ENCODE data around the gene POLE3. TPM values are rescaled to one million over a fixed set of nuclear protein-coding genes. Genes with fewer than 3 reads are reported as not detected.
"Not testable (repeated sequence)": the region's sequence is repeated elsewhere in the genome, so short reads cannot be mapped to it uniquely, and the experiment has no call there.

POLE3 gene
- polyA plus RNA-seq, 1 donor: 71.1 TPM

DNA sequence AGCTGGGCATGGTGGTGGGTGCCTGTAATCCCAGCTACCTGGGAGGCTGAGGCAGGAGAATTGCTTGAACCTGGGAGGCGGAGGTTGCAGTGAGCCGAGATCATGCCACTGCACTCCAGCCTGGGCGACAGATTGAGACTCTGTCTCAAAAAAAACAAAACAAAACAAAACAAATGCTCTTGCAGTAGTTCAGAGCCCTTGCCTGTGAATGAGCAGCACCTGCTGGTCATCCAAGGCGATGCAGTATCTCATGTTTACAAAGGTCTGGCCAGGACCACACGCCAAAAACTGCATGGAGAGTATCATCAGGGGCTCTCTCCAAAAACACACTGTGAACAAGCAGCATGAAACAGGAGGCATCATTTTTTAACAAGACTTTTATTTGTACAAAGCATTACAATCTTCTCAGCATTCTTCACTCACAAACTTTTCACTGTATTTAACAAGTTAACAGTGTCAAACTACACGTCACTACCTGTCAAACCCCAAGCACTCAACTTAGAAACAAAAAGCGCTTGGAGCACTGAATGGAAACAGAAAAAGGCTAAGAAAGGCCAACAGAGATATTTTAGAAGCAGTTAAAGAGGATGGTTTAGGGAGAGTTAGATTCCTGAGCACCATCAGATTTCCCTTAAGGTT lies 3.5 kb downstream of the POLE3 start:
- DNase-seq: peak; percentile 58

DNA sequence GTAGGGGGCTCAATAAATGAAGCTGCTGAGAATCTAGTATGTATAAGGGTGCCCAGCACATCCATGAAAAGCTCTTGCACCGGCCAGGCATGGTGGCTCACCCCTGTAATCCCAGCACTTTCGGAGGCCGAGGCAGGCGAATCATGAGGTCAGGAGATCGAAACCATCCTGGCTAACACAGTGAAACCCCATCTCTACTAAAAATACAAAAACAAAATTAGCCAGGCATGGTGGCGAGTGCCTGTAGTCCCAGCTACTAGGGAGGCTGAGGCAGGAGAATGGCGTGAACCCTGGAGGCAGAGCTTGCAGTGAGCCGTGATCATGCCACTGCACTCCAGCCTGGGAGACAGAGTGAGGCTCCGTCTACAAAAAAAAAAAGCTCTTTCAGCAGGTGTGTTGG lies 4.1 kb downstream of the POLE3 start:
- DNase-seq: not testable (repeated sequence)

DNA sequence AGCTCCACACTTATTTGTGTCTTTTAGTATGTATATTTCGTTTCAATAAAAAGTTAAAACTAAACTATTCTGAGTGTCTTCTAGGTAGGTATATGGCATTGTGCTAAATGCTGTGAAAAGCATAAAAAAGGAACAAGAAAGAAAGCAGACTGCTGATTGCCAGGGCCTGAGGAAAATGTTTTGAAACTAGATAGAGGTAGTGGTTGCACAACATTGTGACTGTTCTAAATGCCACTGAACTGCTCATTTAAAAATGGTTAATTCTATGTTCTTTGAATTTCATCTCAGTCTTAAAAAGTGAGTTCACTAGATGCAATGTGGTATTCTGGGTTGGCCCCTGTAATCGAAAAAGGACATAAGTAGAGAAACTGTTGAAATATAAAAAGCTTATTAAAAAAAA lies 6.8 kb downstream of the POLE3 start:
- DNase-seq: no peak

DNA sequence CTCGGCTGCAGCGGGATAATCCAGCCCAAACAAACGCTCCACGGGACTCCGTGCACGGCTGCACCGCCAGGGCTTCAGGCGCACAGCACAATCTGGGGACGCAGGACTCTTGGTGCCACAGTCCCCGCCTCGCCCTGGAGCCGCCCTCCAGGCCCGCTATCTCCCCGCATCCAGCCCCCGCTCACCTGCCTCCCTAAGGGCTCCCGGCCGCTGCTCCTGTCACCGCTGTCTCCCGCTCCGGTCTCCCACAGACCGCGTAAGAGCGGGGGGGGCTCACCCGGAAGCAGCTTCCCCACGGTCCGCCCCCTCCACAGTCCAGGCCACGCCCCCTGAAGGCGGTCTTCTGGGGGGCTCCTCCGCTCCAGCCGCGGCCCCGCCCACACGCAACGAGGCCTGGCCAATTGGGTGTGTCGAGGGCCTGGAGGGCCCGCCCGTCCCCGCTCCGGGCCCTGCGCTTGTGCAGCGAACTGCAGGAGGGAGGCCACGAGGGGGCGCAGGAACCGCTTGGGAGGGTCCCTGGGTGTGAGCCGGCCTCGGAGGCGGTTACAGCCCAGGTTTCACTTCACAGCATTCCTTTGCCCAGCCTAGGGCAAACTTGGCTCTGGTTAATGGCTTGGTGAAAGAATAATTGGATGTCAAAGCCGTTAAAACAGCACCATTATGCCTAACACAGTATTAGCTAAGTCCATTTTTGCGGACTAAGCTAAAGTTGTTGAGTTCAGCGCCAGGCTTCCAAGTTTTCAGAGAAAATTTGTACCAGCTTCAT lies 9.3 kb downstream of the POLE3 start, which contains the start of gene ALAD:
TSS of gene ALAD (minus strand) at position 258 of the 766 bp plus-strand sequence. CDS start 7,725 bp downstream, outside the sequence.
- peak; percentile 99 for DNase-seq

DNA sequence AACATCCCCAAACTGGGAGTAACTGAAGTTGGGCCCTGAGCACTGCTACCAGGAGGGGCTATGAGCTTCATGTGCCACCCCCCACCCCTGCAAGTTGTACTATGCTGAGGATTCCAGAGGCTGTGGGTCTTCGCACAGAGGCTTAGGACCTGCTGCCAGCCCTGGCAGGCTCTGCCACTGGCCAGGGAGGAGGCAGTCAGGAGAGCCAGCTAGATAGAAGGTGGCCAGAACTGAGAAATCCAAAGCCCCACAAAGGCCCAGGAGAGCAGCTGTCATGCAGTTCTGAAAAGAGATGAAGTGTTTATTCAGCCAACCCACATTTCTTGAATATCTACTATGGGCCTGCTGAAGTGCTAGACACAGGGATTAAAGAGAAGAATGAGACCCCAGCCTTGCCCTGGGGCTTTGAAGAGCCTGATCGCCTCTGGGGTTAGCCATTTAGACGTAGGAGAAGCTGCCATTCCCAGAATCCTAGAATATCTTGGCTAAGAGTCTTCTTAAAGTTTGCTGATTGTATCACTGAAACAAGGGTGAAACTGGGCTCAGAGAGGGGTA lies 10.8 kb downstream of the POLE3 start:
- no peak for DNase-seq

DNA sequence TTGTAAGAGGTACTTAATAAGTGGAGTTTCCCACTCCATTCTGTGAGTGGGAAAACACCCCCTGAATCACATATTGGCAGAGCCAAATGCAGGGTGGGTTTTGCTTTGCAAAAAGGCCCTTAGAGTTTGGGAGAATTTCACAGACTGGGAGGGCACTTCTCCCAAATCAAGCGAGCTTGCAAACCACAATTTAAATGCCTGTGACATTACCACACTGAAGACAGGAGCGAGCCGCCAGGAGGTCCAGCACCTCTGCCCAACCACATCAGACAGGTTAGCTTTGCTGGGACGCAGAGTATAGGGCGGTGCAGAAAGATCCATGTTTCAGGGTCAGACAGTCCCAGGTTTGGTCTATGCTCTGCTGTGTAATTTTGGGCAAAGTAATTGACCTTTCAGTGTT lies 11.7 kb downstream of the POLE3 start:
- no peak for DNase-seq

DNA sequence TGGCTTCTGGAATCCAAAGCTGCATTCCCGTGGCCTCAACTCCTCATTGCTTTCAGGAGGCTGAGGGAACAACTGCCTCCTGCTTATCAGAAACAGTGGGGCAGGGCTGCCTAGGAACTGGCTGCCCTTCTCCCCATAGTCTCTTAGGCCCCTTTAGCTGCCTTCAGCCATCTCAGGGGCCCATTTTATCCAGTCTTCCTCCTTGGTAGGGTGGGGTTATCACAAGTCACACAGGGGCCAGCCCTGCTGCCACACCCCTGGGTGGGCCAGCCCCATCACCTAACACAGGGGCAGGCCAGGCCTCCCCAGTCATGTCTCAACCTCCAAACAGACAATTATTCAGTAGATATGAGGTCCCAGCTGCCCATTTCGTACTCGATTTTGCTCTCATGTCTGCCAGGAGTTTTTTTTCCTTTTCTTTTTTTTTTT lies 13.3 kb downstream of the POLE3 start:
- no peak for DNase-seq

DNA sequence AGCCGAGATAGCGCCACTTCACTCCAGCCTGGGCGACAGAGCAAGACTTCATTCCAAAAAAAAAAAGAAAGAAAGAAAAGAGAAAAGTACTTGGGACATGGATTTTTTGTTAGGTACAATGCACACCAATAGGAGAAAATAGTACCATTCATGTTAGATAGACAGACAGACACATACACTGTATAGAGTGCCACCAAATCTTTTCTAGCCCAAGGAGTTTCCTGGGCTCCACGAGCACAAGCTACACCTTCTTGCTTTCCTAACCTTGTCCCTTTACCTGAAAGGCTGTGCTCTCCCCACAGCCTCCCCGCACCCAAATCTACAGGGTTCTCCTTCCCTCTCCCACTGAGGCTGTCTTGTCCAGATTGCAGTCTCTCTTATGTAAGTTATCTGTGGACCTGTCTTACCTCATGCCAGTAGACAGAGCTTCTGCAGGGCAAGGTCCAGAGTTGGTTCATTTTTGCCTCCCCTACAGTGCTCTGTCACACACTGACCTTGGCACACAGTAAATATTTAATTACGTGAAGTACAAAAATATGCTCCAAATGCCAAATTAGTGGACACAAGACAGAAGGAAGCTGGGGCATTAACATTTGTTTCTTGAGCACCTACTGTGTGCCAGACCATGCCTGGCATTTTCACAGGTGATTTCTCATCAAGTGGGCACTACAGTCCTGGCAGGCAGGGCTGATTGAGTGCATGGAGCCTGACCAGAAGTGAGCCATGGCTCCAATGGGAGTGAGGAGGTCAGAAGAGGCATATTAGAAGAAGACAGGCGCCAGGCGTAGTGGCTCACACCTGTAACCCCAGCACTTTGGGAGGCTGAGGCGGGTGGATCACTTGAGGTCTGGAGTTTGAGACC lies 15.2 kb downstream of the POLE3 start:
- DNase-seq: no peak

DNA sequence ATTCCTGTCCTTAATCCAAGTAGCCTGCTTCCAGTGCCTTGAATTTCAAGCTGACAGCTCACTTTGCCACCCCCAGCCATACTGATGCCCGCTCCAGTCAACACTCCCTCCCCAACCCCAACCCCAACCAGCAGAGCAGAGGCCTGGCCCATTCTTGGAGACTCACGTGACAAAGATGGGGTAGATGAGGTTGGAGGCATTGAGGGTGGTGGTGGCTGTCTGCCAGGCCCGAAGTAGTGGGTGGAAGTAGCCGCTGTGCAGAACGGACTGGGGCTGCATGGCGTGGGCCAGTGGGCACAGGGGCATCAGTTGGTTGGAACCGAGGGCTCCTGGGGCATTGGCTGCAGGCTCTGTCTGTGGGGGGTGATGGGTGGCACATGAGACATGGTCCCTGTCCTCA lies 17.2 kb downstream of the POLE3 start:
- DNase-seq: no peak

DNA sequence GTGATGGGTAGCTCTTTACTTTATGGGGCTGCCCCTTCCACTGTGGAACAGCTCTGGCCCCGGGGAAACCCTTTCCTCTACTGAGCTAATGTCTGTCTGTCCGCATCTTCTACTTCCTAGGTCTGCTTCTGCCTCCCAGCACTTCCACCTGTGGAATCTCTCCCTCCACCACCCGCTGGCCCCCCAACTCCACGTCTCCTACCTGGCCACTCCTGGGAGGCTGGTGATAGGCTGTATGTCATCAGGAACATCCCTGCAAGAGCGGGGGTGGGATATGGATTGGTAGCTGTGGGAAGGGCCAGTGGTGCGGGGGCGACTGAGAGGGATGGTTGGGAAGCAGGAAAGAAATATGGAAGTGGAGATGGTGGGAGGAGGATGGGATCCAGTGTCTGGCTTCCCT lies 18.6 kb downstream of the POLE3 start:
- DNase-seq: no peak

DNA sequence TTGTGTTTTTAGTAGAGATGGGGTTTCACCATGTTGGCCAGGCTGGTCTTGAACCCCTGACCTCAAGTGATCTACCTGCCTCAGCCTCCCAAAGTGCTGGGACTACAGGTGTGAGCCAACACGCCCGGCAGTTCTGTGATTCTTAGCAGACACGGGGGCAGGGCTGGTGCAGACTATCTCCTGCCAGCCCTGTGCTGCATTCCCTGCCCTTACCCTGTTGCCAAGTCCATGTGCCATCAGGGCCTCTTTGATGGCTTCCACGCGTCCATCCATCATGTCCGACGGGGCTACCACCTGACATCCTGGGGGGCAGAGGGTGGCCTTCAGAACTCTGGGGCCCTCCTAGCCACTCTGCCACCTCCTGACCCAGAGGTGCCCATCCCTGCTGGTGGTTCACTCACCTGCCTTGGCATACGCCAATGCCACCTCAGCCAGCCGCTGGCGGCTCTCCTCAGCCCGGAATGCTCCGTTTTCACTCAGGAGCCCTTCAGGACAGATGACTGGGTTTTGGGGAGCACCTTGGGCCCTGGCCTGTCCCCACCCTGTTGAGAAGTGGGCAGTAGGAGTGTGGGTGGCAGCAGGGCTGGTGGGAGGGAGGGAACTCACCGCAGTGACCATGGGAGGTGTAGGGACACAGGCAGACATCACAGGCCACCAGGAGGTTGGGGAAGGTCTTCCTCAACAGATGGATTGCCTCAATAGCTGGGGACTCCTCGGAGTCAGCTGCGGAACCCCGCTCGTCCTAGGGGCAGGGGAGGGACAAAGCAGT lies 20.1 kb downstream of the POLE3 start:
- no peak for DNase-seq

DNA sequence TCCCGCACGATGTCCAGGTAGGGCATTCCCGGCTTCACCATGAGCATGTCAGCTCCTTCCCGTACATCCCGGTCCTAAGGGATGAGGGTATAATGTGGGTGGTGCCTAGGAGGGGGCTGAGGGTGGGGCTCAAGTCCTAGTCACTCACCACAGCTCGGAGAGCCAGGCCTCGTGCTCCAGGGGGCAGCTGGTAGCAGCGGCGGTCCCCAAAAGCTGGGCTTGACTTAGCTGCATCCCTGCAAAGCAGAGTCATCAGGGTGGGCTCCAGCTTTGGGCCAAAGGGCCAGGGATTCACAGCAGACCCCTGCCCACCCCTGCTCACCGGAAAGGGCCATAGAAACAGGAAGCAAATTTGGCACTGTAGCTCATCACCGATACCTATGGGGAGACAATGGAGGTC lies 21.0 kb downstream of the POLE3 start:
- DNase-seq: no peak

DNA sequence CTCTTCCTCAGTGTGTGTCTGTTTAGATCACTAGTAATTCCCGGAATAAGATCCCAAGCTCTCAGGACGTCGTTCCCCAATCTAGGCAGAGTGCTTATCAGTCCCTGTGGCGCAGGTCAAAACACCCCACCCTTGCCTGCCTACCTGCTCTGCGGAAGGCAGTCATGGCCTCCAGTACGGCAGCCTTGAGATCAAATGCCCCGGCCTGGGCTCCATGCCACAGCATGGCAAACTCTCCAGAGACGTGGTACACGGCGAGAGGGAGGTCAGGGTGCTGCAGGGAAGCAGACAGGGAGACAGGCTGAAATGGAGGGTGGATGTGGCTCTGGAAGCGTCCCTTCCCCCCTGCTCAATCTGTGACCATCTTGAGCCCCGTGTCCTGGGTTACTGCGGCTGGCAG lies 21.6 kb downstream of the POLE3 start:
- no peak for DNase-seq

DNA sequence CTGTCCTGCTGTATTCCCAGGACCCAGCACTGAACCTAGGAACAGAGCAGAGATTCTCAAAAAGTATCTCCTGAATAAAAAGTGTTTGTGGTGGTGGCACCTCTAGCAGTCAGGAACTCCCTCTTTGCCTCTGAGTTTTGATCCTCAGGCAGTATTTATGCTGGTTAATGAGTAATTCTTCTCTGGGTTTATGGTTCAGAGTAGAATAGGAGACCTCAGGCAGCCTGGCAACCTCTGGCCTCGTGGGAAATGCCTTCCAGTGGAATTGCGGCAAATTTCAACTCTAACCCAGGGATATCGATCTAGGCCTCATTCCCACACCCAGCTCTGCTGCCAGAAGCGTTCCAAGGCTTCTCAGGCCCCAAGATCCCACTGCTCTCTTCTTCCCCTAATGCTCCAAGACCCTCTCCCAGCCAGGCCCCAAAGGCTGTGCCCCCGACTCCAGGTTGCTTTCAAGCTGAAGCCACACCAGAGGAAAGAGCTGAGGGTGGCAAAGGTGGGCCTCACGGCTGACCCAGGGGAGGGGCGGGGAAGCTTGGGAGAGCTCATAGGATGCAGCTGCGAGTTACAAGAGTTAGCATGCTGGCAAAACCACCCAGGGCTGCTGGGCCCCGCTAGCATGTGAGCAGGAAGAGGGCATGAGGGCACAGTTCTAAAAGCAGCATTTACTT lies 22.8 kb downstream of the POLE3 start:
- DNase-seq: no peak

DNA sequence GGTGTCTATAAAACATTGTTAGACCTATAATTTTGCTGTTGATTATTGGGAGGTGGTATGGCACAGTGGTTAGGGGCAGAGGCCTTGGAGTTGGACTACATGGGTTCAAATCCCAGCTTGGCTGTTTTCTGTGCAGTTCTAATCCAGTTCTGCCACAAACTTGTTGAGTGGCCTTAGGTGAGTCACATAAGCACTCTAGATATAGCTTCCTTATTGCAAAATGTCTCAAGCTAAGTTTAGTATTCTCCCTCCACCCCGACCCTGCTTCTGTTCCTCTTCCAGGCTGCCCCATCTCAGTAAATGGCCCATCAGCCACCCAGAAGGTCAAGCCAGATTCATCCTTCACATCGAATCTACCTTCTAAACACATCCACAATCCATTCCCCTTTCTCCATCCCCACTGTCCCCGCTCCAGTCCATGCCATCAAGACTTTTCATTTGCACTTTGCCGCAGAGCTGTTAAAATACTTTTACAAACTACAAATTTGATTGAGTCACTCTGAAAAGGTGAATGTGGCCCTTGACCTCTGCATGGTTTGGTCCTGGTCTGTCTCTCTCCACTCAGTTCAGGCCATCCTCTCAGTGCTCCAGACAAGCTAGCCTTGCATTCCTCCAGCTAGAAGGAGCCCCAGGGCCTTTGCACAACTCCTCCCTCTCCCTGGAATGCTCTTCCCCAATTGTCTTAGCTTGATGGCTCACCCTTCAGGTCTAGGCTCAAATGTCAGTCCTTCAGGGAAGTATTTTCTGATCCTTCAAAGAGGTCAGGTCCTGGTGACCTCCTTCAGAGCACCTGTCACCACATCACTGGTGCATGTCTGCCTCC lies 23.7 kb downstream of the POLE3 start:
- no peak for DNase-seq

DNA sequence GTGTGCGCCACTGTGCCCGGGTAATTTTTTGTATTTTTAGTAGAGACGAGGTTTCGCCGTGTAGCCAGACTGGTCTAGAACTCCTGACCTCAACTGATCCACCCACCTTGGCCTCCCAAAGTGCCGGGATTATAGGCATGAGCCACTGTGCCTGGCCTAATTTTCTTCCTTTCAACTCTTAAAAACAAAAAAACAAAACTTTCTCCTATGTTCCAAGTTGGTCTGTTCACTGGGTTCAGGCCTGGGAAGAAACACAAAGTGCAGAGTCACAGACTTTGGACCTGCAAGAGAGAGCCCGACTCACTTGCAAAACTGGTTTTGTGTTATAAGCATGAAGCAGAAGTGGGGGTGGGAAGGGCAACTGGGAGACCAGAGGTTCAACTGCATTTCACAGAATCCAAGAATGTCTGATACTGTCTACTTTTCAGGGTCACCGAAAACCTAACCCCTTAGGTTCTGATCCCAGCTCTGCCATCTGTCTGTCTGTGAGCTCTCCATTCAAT lies 28.5 kb downstream of the POLE3 start:
- DNase-seq: peak; percentile 60

DNA sequence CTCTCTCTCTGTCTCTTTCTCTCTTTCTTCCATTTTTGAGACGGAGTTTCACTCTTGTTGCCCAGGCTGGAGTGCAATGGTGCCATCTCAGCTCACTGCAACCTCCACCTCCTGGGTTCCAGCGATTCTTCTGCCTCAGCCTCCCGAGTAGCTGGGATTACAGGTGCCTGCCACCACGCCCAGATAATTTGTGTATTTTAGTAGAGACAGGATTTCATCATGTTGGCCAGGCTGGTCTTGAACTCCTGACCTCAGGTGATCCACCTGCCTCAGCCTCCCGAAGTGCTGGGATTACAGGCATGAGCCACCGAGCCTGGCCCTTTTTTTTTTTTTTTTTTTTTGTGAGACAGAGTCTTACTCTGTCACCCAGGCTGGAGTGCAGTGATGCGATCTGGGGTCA lies 29.0 kb downstream of the POLE3 start:
- DNase-seq: not testable (repeated sequence)

DNA sequence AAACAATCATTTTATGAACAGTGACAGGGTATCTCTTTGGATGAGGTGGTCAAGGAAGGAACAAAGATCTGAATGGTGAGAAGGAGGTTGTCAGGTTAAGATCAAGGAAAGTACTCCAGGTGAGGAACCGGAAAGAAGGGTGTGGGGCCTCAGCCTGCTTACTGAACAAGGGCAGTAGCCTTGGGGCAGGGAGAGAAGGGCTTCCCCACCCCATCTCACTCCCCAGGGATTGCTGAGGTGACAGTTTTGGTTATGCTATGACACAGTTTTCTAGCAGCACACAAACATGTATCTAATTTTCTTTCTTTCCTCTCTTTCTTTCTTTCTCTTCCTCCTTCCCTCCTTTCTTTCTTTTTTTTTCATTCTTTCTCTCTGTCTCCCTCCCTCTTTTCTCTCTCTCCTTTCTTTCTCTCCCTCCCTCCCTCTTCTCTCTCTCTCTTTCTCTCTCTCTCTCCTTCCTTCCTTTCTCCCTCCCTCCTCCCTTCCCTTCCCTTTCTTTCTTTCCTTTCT lies 29.6 kb downstream of the POLE3 start:
- no peak for DNase-seq

DNA sequence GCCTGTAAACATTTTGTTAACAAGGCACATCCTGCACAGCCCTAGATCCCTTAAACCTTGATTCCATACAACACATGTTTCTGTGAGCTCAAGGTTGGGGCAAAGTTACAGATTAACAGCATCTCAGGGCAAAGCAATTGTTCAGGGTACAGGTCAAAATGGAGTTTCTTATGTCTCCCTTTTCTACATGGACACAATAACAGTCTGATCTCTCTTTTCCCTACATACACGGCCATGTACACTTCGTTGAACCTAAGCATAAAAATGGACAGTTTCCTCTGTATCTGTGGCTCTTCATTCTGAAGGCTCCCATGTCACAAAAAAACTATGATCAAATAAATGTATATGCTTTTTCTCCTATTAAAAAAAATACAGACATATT lies 30.7 kb downstream of the POLE3 start:
- not testable (repeated sequence) for DNase-seq
